ENCODE data around the gene STIP1.
"Not testable (repeated sequence)": the region's sequence is repeated elsewhere in the genome, so short reads cannot be mapped to it uniquely, and the experiment has no call there.

The STIP1 gene

DNA sequence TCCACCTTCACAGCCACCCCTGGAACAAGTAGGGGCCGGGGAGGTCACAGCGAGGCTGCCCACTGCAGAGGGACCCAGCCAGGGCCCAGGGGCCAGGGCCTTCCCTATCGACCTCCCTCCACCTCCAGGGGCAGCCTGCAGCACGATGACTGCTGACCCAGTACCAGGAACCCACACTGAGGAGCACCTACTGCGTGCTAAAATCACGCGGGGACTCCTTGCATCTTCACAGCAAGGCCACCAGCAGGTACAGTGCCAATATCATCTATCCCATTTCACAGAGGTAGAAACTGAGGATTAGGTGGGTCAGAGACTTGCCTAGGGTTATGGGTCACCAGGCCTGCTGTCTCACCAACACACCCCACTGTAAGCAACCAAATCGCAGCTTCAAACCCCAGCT lies 34.6 kb upstream of the STIP1 start:
- no peak for TF ChIP-seq YY1 (IDR thresholded peaks at IDR 0.05; ENCODE audit: insufficient read depth, insufficient read length)

DNA sequence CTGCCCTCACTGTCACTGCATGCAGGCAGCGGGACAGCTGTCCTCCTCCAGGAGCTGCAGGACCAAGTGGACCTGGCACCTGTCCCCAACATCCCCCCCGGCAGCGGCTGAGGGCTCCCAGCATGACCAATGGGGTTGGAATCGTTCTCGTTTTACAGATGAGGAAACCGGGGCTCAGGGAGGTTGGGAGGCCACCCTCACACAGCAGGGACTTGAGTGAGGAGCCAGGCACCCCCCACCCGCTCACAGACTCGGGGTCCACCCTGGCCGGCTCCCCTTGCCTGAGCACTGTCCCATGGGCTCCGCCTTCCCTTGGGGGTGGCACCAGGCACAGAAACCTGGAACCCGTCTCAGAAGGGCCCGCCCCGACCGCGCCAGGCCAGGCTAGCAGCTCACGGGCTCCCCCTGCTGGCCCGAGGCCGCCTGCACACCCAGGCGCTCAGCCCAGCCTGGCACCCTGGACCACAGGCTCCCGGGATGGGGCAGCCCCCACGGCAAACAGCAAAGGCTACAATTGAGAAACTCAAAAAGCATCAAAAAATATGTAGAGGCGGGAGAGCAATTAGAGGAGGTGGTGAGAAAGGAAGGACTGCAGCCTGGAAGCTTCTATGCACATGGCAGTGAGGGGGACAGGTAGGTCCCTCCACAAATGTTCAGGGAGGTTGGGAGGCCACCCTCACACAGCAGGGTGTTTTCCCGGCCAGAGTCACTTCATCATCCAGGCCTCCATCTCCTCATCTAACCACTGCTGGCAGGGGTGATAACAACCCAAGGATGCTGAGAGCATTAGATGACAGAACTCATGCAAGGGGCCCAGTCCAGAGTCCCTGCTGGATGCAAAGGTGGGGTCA lies 32.9 kb upstream of the STIP1 start:
- DNase-seq (ENCODE audit: low read depth, low spot score) = no peak
- Histone ChIP-seq H3K36me3 (ENCODE audit: insufficient read depth, insufficient read length, low read length) (no peaks in the 10 kb centered on the region), H3K9me3 (ENCODE audit: insufficient read depth, low read length) (no peaks in the 10 kb centered on the region), H3K4me1 (ENCODE audit: insufficient read depth, insufficient read length) (peaks cover 27% of the 10 kb centered on the region), H3K27me3 (ENCODE audit: insufficient read depth, insufficient read length) (peaks cover 16% of the 10 kb centered on the region), H3K4me3 (ENCODE audit: insufficient read length, low read depth) (no peak overlapping the region), H3K9ac (ENCODE audit: insufficient read length, low read depth) (peak overlapping the region; percentile 65)
- TF ChIP-seq ZNF274 (IDR thresholded peaks at IDR 0.05; ENCODE audit: low read depth, low read length) (no peak), SUZ12 (IDR thresholded peaks at IDR 0.05; ENCODE audit: extremely low read depth, insufficient read depth, insufficient read length) (no peak), YY1 (IDR thresholded peaks at IDR 0.05; ENCODE audit: insufficient read depth, insufficient read length) (no peak)

More for the DNA sequence above, 34.6 kb upstream of the STIP1 start:
- H3K36me3 ChIP-seq (ENCODE audit: insufficient read depth, insufficient read length, low read length) = no peaks in the 10 kb centered on the region
- no peak overlapping the region for H3K4me3 ChIP-seq (ENCODE audit: insufficient read length, low read depth)
- H3K4me1 ChIP-seq (ENCODE audit: insufficient read depth, insufficient read length) = peaks cover 30% of the 10 kb centered on the region
- H3K27me3 ChIP-seq (ENCODE audit: insufficient read depth, insufficient read length) = peaks cover 16% of the 10 kb centered on the region
- no peak overlapping the region for H3K9ac ChIP-seq (ENCODE audit: insufficient read length, low read depth)
- DNase-seq (ENCODE audit: low read depth, low spot score) = no peak
- H3K9me3 ChIP-seq (ENCODE audit: insufficient read depth, low read length) = no peaks in the 10 kb centered on the region

DNA sequence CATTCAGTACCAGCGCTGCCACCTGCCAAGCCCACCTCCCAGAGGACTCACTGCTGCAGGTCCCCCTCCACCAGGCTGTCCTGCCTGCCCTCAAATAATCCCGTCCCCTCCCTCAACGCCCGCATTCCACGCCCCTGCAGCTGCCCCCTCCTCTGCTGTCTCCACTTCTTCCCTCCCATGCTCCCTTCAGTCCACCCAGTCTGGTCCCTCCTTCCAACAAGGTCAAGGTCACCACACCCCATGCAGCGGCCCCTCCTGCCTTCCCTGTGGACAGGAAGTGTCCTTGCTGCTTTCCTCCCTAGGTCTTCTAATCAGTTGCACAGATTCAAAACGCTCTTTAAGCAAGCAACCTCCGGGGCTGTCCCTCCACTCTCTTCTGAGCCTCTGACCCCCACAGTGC lies 32.2 kb upstream of the STIP1 start:
- Histone ChIP-seq H3K27me3 (ENCODE audit: insufficient read depth, insufficient read length) (peaks cover 16% of the 10 kb centered on the region), H3K4me1 (ENCODE audit: insufficient read depth, insufficient read length) (peaks cover 26% of the 10 kb centered on the region), H3K36me3 (ENCODE audit: insufficient read depth, insufficient read length, low read length) (no peaks in the 10 kb centered on the region), H3K4me3 (ENCODE audit: insufficient read length, low read depth) (no peak overlapping the region), H3K9ac (ENCODE audit: insufficient read length, low read depth) (peak overlapping the region; percentile 24), H3K9me3 (ENCODE audit: insufficient read depth, low read length) (no peaks in the 10 kb centered on the region)
- no peak for DNase-seq (ENCODE audit: low read depth, low spot score)
- TF ChIP-seq ZNF274 (IDR thresholded peaks at IDR 0.05; ENCODE audit: low read depth, low read length) (no peak), YY1 (IDR thresholded peaks at IDR 0.05; ENCODE audit: insufficient read depth, insufficient read length) (no peak), SUZ12 (IDR thresholded peaks at IDR 0.05; ENCODE audit: extremely low read depth, insufficient read depth, insufficient read length) (no peak)

DNA sequence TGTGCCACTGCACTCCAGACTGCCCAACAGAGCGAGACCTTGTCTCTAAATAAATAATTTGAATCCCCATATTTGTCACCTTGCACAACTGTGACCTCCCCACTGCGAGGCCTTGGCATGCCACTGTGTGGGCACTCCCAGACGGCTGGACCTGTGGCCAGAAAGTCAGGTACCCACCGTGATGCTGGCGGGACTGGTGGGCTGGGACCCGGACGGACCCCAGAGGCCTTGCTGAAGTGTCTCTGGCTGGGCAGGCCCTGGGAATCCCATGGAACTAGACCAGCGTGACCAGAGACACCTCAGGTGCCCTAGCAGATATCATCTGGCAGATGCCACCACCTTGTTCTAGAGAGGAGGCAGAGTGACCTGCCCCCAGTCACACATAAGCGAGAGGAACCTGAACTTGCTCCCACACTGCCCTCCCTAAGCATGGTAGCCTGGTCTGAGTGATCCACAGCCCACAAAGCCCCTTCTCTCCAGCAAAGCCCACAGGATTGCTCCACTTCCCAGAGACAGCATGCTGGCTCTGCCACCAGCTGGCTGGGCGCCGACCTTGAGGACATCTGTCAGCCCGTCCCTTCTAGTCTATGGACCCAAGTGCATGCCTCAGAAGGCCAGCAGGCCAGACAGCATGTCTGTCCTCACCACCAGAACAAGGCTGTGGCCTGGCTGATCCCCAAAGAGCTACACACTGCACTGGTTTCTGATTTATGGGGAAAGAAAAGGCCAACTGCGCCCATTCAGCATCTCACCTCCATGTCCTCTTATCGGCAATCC lies 29.5 kb upstream of the STIP1 start:
- DNase-seq (ENCODE audit: low read depth, low spot score) = no peak
- Histone ChIP-seq H3K27me3 (ENCODE audit: insufficient read depth, insufficient read length) (peaks cover 10% of the 10 kb centered on the region), H3K9ac (ENCODE audit: insufficient read length, low read depth) (no peak overlapping the region), H3K36me3 (ENCODE audit: insufficient read depth, insufficient read length, low read length) (no peaks in the 10 kb centered on the region), H3K4me3 (ENCODE audit: insufficient read length, low read depth) (no peak overlapping the region), H3K4me1 (ENCODE audit: insufficient read depth, insufficient read length) (peaks cover 25% of the 10 kb centered on the region), H3K9me3 (ENCODE audit: insufficient read depth, low read length) (no peaks in the 10 kb centered on the region)
- no peak for TF ChIP-seq SUZ12 (IDR thresholded peaks at IDR 0.05; ENCODE audit: extremely low read depth, insufficient read depth, insufficient read length)
- TF ChIP-seq ZNF274 (IDR thresholded peaks at IDR 0.05; ENCODE audit: low read depth, low read length) = no peak
- TF ChIP-seq YY1 (IDR thresholded peaks at IDR 0.05; ENCODE audit: insufficient read depth, insufficient read length) = no peak

DNA sequence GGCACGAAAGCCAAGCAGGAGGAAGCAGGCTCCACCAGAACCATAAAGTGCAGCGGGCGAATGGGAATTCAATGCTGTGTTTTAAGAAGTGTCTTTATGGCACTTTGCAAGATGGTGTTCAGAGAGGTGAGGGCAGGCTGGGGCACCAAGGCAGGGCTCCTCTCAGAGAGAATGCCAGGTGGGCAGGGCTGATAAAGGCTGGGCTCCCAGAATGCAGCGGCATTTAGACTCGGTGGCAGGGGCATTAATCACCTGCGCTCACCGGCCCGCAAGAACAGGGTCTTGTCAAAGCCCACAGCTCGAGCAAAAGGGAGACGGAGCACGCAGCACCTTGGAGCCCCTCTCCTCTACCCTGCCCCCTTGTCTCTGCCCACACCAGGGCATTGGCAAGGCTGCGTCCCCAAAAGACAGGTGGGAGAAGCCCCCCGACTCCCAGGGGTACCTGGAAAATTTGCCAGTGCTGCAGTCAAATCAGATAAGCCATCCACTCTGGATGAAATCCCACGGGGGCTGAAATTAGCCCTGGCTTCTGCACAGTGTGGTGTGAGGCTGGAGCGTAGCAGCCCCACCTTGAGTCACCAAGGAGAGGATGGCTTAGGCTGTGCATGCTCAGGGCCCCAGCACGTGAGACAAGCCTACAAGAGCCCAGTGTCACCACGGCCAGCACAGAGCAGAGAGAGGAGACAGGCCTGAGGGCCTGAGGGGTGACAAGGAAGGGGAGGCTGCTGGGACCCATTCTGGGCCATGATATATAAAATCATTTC lies 28.2 kb upstream of the STIP1 start:
- no peak for TF ChIP-seq ZNF274 (IDR thresholded peaks at IDR 0.05; ENCODE audit: low read depth, low read length)
- TF ChIP-seq SUZ12 (IDR thresholded peaks at IDR 0.05; ENCODE audit: extremely low read depth, insufficient read depth, insufficient read length) = no peak
- TF ChIP-seq YY1 (IDR thresholded peaks at IDR 0.05; ENCODE audit: insufficient read depth, insufficient read length) = no peak
- Histone ChIP-seq H3K4me1 (ENCODE audit: insufficient read depth, insufficient read length) (peaks cover 20% of the 10 kb centered on the region), H3K9ac (ENCODE audit: insufficient read length, low read depth) (no peak overlapping the region), H3K4me3 (ENCODE audit: insufficient read length, low read depth) (no peak overlapping the region), H3K9me3 (ENCODE audit: insufficient read depth, low read length) (no peaks in the 10 kb centered on the region), H3K27me3 (ENCODE audit: insufficient read depth, insufficient read length) (peaks cover 2% of the 10 kb centered on the region), H3K36me3 (ENCODE audit: insufficient read depth, insufficient read length, low read length) (no peaks in the 10 kb centered on the region)
- no peak for DNase-seq (ENCODE audit: low read depth, low spot score)

DNA sequence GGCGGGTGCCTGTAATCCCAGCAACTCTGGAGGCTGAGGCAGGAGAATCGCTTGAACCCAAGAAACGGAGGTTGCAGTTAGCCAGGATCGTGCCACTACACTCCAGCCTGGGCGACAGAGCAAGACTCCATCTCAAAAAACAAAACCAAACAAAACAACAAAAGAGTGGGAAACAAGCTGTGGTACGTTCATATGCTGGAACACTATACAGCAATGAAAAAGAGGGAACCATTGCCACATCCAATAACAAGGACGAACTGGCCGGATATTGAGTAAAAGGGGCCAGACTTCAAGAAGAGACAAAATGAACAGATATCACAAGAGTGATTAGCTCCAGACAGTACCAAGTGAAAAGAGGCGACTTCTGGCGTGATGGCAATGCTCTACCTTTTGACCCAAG lies 24.9 kb upstream of the STIP1 start:
- no peaks in the 10 kb centered on the region for H3K27me3 ChIP-seq (ENCODE audit: insufficient read depth, insufficient read length)
- H3K4me3 ChIP-seq (ENCODE audit: insufficient read length, low read depth) = no peak overlapping the region
- no peaks in the 10 kb centered on the region for H3K36me3 ChIP-seq (ENCODE audit: insufficient read depth, insufficient read length, low read length)
- H3K9ac ChIP-seq (ENCODE audit: insufficient read length, low read depth) = no peak overlapping the region
- peaks cover 6% of the 10 kb centered on the region; the same call in 1 of the 2 replicates for H3K9me3 ChIP-seq (ENCODE audit: insufficient read depth, low read length)
- no peak for DNase-seq (ENCODE audit: low read depth, low spot score)
- TF ChIP-seq SUZ12 (IDR thresholded peaks at IDR 0.05; ENCODE audit: extremely low read depth, insufficient read depth, insufficient read length) (no peak), ZNF274 (IDR thresholded peaks at IDR 0.05; ENCODE audit: low read depth, low read length) (no peak), YY1 (IDR thresholded peaks at IDR 0.05; ENCODE audit: insufficient read depth, insufficient read length) (no peak)
- H3K4me1 ChIP-seq (ENCODE audit: insufficient read depth, insufficient read length) = peaks cover 15% of the 10 kb centered on the region

DNA sequence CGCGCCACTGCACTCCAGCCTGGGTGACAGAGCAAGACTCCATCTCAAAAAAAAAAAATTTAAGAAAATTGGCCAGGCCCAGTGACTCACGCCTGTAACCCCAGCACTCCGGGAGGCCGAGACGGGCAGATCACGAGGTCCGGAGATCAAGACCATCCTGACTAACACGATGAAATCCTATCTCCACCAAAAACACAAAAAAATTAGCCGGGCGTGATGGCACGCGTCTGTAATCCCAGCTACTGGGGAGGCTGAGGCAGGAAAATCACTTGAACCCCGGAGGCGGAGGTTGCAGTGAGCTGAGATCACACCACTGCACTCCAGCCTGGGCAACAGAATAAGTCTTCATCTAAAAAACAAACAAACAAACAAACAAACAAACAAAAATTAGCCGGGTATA lies 23.2 kb upstream of the STIP1 start:
- not testable (repeated sequence) for H3K9me3 ChIP-seq (ENCODE audit: insufficient read depth, low read length); H3K36me3 ChIP-seq (ENCODE audit: insufficient read depth, insufficient read length, low read length); H3K4me3 ChIP-seq (ENCODE audit: insufficient read length, low read depth); DNase-seq (ENCODE audit: low read depth, low spot score); H3K9ac ChIP-seq (ENCODE audit: insufficient read length, low read depth); H3K27me3 ChIP-seq (ENCODE audit: insufficient read depth, insufficient read length)
- H3K4me1 ChIP-seq (ENCODE audit: insufficient read depth, insufficient read length) = peaks cover 15% of the 10 kb centered on the region
